GM12872 (cell line): ENCODE data around the gene LCE1A.

ENCODE experiments used
- TF ChIP-seq, protein P1 (sequence below): IDR thresholded peaks from 3 replicates; pipeline ENCODE4 v1.5.1; 2011; ENCODE audit warnings: low read depth, mild to moderate bottlenecking, low read length, moderate library complexity; ENCODE audit not compliant: insufficient read depth

Gene LCE1A, protein sequence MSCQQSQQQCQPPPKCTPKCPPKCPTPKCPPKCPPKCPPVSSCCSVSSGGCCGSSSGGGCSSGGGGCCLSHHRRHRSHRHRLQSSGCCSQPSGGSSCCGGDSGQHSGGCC

DNA sequence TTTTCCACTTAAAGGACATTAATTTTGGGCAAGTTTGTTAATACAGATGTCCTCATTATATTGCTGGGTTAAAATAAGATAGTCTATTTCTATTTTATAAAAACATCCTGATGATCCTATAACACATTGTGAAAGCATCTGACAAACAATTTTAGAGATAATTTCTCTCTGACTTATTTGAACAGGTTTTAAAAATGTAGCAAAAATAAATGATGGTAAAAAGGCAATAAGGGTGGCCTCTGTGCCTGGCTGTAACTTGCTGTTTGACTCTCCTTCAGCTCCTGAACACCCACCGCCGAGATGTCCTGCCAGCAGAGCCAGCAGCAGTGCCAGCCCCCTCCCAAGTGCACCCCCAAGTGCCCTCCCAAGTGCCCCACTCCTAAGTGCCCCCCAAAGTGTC is at the start of gene LCE1A:
TSS of gene LCE1A (plus strand) at position 301 of the 400 bp plus-strand sequence. CDS start at position 301, 0 bp downstream.
- TF ChIP-seq, protein P1, sequence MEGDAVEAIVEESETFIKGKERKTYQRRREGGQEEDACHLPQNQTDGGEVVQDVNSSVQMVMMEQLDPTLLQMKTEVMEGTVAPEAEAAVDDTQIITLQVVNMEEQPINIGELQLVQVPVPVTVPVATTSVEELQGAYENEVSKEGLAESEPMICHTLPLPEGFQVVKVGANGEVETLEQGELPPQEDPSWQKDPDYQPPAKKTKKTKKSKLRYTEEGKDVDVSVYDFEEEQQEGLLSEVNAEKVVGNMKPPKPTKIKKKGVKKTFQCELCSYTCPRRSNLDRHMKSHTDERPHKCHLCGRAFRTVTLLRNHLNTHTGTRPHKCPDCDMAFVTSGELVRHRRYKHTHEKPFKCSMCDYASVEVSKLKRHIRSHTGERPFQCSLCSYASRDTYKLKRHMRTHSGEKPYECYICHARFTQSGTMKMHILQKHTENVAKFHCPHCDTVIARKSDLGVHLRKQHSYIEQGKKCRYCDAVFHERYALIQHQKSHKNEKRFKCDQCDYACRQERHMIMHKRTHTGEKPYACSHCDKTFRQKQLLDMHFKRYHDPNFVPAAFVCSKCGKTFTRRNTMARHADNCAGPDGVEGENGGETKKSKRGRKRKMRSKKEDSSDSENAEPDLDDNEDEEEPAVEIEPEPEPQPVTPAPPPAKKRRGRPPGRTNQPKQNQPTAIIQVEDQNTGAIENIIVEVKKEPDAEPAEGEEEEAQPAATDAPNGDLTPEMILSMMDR: no peak

DNA sequence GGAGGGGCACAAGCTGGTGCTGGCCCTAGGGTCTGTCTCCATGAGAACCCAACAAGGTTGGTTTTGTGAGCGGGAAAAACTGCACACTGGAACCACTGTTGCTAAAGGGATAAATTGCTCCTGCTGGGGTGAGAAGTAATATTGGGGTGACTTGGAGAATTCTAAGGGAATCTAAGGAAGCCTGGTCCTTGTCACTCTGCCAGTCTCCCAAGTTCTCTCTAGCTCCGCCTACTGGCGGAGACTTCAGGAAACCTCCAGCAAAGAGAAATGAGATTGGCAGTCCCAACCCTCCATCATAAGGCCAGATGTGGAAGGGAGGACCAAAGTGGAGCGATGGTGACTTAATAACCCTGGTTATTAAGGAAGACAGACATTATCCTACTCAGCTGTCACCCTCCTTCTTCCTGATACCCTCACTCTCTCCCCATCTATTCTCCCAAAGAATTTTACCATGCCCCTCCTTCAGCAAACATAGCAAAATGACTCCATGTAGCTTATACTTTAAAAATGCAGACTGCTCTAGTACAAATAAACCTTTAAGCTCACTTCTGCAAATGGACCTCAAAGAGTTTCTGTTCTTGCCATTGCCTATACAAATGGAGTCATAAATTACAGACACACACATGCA is 49.6 kb upstream of the LCE1A start:
- TF ChIP-seq, protein P1: peak; percentile 79

DNA sequence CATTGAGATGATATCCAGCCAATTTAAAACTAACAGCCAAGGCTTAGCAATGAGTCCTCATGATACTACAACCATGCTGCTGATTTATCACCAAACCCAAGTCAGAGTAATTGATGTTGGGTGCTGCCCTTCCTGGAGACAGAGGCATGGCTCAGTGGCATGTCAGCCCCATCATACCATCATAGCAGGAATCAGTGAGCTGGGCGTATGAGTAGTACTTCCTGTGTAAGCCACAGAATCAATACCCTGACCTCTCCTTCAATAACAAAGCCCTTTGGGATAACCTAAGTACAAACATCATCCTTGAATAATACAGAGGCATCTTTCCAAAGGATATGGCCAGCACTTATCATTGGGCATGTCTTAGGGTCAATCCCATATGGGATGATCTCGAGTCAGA is 44.2 kb upstream of the LCE1A start:
- TF ChIP-seq, protein P1: no peak

DNA sequence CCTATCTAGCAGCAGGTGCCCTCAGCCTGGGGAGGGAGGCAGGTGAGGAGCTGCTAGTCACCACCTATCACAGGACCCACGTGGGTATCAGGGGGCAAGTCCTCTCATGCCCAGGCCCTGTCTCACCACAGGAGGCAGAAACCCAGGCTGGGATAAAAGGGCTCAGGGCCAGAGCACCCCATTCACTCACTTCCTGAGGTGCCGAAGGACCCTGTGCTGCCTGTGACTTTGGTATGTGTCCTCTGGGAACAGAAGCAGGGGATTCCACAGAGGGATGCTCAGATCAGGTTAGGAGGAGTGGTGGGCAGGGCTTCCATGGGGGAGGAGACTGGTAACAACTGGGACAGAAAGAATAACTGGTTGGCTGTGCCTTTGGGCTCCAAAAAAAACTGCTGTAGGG is 41.2 kb upstream of the LCE1A start, which contains the start of gene LCE1E:
TSS of gene LCE1E (plus strand) at position 181 of the 400 bp plus-strand sequence. CDS start 1,043 bp downstream, outside the sequence.
- TF ChIP-seq, protein P1: no peak

DNA sequence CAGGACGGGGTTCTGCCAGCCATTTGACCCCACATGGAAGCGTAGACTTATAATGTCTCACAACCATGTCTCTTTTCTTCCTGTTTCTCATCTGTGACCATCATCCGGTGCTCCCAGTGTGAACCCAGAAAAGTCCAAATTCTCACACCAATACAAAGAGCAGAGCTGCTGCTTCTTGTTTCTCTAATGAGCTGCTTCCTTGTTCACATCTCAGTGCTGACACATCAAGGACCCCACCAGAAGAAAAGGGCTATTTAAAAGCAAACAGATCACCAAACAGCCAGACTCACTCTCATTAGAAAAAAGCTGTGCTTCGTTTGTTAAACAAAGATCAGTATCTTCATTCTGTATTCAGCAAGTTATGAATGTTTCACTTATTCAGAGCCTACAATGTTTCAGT is 31.6 kb upstream of the LCE1A start:
- TF ChIP-seq, protein P1: no peak

DNA sequence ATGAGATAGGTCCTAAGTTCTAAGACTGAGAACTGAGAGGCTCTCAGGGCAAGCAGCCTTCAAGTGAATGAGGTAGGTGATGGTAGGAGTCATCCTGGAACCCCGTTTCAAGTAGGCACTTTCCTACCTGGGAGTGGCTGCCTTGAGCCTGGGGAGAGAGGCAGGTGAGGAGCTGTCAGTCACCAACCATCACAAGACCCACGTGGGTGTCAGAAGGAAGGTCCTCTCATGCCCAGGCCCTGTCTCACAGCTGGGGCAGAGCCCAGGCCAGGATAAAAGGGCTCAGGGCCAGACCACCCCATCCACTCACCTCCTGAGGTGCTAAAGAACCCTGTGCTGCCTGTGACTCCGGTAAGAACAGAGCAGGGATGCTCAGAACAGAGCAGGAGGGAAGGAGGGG is 30.9 kb upstream of the LCE1A start, which contains the start of gene LCE1D:
TSS of gene LCE1D (plus strand) at position 301 of the 400 bp plus-strand sequence. CDS start 1,074 bp downstream, outside the sequence.
- TF ChIP-seq, protein P1: no peak

DNA sequence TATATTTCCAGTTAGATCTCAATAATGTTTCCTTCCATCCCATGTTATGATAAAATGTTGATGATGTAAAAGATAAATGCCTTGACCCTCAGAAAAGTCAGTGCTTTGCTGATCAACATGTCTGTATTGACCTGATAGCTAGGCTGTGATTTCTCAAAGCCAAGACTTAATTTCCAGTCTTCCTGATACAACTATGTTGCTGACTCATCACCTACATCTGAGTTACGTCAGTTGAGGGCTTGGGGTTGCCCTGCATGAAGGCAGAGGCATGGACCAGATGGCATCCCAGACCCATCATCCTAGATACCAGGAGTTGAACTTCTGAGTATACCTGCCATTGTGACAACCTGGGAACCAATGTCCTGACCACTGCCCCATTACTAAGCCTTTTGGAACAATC is 25.9 kb upstream of the LCE1A start:
- TF ChIP-seq, protein P1: no peak
